ENCODE results near the gene RAMP3.
"Not testable (repeated sequence)": the region's sequence is repeated elsewhere in the genome, so short reads cannot be mapped to it uniquely, and the experiment has no call there.

RAMP3 gene

DNA sequence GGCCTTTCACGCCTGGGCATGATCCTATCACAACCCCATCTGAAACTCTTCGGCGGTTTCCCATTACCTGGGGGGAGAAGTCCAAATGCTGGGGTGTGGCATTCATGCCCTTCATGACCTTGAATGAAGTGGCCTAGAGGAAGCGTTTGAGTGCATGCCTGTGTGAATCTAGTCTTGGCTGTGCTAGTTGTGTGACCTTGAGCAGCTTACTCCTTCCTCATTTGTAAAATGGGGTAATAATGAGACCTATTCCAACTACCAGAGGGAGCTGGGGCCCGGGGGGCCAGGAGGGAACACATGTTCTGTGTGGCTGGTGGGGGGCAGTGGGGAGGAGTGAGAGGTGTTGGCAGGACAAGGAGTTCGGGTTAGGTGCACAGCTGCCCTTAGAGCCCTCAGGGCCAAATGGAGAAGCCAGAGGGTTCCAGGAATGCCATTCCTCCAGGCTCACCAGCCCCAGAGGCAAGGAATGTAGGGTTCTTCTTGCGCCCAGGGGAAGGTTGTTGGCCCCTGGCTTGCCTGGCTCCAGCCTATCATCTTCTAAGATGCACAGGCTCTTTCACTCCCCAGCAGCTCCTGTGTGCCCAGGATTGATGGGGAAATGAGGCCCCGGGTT is 24.8 kb upstream of the RAMP3 start:
- DNase-seq = no peak

DNA sequence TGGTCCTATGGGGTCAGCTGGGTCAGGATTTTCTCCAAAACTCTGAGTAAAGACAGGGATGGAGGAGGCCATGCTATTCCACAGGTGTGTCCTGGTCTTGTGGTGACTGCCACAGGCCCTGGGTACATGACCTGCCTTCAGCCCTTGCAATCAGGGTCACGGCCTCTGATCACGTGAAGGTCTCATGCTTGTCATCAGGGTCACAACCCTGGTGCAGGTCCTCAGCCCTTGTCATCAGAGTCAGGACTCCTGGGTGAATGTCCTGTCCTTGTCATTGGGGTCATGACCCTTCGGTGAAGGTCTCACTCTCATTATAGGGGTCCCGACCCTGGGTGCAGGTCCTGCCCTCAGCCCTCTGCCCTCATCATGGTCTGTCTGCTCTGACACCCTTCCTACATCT is 24.2 kb upstream of the RAMP3 start:
- DNase-seq = no peak

DNA sequence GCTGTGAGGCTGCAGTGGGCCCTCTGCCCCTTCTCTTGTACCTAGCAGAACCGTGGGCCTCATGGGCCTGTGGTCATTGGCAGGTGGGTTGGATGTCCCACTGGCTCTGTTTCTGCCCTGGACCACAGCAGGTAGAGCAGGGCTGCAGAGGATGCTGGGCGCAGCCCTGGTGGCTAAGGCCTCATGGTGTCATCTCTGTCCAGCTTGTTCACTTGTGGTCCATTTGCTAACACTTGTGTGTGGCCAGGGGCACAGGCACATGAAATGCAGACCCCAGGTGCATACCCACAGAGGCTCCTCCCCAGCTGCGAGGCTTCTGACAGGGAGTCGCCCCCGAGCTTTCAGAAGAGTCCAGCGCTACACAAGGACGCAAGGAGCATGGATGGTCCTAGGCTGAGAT is 23.7 kb upstream of the RAMP3 start:
- DNase-seq = no peak

DNA sequence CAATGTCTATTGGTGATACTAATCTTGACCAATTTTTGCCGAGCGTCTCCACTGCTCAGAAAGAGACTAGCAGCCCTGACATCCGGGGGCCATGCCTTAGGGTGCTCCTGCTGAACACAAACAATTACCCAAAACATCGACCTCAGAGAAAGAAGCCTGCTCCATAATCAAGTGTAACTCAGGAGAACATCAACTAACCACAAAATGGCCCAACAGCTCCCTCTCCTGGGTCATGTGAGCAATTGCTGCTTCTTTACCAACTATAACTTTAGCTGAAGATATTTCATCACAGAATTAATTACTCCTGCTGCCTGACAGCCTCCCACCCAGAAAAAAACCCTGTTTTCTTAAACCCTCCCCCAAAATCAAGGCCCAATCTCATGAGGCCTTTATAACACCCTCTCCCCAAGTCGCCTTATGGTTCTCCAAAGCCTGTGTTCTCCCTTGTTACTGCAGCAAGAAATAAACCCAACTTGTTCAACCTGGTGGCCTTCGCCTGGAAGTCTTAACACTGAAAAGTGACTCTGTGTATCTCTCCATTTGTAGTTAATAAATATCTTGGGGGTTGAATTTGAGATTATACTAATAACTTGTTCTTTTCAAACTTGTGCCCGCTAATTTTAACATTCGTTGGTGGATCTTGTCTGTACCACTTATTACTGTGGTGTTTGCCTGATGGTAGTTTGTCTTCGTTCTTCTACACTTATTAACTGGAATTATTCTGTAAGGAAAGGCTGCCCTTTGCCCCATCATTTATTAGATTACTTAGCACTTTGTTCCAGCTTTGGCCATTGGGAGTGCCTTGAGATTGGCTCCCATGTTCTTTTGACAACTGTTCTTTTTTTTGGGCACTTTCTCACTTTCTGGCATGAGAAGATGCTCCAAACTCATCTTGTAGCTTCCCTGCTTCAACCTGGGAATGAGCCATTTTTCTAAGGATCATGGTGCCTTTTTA is 21.2 kb upstream of the RAMP3 start:
- peak; percentile 92 for DNase-seq

DNA sequence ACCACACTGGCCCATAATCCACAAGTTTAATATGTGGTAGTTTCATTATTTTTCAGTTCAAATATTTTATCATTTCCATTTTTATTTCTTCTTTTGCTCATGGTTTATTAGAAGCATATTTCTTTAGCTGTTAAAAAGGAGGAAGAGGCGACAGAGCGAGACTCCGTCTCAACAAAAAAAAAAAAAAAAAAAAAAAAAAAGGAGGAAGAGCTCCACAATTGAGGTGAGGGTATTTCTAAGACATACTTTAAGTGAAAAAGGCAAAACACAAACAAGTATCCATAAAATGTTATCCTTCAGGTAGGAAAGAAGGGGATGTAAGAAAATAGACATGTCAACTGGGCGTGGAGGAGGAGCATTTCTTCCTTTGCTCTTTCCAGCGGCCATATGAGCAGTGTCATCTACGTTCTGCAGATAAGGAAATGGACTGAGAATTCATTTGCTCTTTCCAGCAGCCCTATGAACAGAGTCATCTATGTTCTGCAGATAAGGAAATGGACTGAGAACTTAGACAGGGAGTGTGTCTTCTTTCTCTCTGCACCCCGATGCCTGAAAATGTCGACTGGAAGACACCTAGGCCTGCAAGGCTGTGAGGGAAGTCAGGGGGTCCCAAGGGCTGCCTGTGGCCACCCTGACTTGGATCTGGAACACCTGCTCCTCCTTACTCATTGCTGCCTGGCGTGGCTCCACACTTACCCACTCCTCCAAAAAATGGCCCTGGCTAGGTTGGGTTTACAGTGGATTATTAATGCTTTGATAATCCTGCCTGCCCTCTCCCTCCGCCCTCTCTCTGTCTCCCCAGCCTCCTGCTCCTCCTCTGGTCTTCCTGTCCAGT is 18.9 kb upstream of the RAMP3 start:
- DNase-seq = peak; percentile 72

DNA sequence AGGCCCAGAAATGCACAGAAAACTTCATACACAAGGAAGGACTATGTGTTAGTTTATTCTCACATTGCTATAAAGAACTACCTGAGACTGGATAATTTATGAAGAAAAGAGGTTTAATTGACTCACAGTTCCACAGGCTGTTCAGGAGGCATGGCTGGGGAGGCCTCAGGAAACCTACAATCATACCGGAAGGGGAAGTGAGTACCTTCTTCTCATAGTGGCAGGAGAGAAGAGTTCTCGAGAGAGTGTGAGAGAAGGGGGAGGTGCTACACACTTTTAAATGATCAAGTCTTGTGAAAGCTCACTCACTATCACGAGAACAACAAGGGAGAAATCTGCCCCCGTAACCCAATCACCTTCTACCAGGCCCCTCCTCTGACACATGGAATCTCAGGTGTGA is 16.8 kb upstream of the RAMP3 start:
- DNase-seq = peak; percentile 21

DNA sequence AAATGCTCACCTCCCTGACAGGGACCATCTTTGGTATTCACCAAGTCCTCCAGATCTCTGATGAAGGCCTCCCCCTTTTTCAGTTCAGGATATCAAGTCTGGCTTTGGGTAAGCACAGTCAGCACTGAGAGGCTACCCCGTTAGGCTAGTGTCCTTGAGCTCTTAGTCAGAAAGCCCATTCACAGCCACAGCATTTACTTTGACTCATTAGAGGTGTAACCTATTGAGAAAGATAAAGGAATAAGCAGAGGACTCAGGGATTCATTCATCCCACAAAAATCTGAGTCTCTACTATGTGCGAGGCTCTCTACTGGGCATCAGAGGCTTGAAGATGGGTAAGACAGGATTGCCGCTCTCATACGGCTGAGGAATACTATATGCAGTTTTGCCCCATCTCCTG is 14.0 kb upstream of the RAMP3 start:
- no peak for DNase-seq

DNA sequence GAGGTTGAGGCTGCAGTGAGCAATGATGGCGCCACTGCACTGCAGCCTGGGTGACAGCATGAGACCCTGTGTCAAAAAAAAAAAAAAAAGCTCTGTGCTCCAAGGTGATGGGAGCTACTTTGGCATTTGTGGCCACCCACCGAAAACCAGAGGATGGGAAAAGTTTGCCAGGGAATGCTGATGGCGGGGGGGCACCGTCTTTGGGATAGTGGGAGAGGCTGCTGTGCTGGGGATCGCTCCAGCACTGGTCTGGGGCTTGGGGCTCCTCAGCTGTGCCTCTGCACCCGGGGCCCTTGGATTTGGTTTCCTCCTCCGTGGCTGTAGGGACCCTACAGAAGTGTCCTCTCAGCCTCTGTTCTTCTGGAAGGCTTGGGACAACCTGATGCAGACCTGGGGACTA is 11.7 kb upstream of the RAMP3 start:
- no peak for DNase-seq

DNA sequence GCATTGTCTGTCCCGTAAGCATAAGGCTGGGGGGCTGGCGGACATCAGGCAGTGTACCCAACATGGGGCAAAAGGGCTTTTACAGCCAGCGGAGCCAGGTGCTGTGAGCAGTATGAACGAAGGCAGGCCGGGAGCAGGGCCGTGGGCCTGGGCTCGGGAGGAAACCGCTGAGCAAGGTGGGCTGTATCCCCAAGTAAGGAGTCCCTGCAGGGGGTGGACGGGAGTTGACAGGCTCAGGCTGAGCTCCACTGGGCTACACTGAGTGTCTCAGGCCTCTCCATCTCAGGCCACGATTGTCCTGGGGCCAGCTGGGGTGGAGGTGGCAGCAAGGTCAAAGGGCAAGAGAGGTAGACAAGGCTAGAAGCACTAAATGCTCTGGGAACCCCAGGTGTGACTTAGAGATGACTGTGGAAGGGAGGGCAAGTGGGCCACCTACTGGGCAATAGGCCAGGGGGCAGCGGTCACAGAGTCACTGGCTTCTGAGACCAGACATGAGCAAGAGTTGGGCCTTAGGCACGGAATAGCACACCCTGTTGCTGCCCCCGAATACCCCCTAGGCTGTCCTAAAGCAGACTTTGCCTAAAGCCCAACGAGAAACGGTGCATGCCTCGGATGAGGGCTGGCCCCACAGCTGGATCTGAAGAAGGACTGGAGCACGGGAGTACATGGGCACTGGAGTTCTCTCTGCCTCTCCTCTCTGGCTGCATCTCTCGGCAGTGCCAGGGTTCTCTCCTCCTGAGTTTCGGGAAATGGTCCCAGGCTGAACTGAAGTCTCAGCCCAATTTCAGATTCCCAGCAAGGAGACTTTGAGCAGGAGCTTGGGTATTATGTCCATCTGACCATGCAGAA is 10.8 kb upstream of the RAMP3 start:
- no peak for DNase-seq

DNA sequence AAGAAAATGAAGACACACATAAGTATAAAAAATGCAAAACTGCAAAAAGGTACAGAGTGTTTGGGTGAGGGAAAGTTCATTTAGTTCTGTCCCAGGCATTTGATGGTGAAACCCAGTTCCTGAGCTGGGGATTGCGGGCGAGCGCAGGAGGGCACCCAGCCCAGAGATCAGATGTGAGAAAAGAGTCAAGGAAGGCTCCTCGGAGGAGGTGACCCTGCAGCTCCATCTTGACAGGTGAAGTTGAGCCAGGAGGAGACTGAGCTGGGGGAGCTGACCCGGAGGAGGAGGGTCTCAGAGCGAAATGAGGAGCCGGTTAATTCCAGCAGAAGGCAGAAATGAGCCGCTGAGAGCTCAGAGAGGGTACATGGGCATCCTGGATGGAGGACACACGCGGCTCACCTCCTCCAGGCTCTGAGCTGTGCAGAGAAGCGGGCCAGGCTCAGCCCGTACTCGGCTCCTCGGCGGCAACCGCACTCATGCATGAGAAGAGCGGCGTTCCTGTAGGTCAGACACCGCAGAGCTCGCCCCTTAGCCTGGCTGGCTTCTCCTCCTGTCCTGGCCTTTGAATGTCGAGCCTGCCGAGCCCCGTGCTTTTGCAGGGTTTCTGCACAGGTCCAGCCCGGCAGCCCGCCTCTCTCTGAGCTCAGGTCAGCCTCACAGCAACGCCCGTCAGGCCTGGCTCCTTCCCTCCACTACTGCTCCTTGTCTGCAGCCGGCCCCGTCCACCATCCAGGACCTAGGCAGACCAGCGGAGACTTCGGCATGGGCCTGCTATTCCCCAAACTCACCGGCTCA is 9.5 kb upstream of the RAMP3 start:
- no peak for DNase-seq

DNA sequence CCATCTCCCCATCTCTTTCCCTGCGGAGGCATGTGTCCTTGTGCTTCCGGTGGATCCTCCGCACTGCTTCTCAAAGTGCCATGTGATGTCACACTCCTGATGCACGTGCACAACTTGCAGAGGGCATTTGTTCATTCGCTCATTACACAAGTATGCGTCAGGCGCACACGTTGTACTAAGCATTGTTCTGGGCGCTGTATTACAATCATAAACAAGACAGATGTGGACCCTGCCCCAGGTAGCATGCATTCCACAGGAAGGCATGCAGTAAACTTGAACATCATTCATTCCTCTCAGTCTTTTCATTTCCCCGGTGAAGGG is 9.0 kb upstream of the RAMP3 start:
- no peak for DNase-seq

DNA sequence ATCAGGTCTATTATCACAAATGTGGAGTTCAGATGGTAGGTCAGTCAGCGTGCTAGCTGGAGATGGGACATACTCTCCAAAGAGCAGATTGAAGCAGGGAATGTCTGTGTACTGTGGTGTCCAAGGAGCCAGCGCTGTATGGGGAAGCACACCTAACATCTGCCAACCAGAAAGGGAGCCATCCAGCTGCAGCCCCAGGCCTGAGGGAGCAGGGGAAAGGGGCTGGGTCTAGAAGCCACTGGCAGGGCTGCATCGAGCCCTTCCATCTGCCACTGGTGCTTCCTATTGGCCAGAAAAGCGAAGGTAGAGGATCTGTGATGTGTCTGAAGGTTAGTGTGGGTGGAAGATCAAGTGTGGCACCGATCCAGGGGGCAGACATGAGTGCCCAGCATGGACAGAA is 8.0 kb upstream of the RAMP3 start:
- DNase-seq = no peak

DNA sequence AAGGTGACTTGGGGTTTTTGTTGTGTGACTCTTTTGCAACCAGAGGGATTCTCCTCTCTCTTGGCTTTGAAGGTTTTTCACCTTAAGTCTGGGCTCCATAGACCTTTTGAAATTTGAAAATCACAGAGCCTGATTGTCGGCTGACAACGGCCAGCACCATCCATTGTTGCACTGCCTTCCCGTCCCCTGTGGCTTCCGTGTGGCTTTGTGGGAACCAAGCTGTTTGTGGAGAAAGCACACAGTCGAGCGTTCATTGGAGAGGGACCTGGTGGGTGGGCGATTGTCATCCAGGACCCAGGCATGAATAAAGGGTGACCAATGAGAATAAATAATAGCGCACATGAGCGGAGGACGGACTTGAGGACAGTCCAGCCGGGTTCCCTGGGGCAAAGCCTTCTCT is 7.4 kb upstream of the RAMP3 start:
- DNase-seq = no peak

DNA sequence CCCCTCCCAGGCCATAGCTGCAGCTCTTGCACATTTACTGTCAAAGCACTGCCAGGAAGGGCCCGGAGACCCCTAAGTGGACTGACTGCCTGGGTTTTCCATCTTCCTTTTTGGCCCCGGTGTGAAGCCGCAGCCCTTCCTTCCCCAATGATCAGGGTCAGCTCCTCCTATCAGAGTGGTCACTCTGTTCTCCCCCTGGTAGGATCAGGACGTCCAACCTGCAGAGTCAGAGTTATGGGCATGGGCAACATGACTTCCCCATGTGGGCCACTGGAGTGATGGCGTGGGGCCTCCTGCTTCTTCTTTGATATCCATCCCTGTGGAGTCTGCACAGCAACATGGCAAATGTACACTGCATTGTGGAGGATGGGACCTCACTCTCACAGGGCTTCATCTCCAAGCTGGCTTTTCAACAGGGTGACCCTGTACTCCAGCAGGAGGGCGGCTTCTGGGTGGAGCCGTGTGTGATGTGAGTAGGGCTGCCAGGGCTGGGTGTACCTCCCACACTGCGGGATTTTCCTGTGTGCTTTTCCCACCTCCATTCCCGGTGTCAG is 6.4 kb upstream of the RAMP3 start:
- no peak for DNase-seq

DNA sequence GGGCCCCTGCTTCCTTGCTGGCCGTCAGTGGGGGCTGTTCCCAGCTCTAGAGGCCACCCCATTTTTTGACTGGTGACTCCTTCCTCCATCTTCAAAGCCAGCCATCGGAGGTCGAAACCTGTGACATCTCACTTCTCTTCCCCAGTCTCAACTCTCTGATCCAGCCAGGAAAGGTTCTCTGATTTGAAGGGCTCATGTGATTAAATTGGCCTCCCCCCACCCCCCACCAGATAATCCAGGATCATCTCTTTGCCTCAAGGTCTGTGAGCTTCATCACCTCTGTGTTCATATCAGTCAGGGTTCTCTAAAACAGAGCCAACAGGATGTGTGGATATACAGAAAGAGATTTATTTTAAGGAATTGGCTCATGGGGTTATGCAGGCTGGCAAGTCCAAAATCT is 5.6 kb upstream of the RAMP3 start:
- no peak for DNase-seq

DNA sequence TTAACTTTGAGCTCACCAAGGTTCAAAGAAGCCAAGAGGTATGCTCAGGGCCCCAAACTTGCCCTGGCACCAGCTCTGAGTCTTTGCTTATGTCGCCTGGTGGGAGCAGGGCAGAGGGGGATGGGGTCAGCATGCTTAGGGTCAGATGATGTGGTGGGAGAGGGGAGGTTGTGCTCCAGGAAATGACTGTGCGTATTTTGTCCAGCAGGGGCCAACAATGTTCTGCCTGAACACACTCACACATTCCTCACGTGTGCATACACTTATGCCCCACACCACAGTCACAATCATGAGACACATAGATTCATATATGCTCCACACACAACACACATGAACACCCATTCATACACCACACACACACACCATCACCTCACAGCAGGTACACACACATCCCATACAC is 4.4 kb upstream of the RAMP3 start:
- peak; percentile 45 for DNase-seq

DNA sequence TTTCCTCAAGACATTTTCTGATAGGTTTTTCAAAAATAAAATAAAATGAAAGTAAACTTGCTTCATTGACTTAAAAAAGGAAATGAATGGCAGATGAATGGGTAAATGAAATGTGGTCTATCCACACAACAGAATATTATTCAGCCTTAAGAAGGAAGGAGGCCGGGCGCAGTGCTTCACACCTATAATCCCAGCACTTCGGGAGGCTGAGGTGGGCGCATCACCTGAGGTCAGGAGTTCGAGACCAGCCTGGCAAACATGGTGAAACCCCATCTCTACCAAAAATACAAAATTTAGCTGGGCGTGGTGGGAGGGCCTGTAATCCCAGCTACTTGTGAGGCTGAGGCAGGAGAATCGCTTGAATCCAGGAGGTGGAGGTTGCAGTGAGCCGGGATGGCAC is 3.7 kb upstream of the RAMP3 start:
- DNase-seq = not testable (repeated sequence)

DNA sequence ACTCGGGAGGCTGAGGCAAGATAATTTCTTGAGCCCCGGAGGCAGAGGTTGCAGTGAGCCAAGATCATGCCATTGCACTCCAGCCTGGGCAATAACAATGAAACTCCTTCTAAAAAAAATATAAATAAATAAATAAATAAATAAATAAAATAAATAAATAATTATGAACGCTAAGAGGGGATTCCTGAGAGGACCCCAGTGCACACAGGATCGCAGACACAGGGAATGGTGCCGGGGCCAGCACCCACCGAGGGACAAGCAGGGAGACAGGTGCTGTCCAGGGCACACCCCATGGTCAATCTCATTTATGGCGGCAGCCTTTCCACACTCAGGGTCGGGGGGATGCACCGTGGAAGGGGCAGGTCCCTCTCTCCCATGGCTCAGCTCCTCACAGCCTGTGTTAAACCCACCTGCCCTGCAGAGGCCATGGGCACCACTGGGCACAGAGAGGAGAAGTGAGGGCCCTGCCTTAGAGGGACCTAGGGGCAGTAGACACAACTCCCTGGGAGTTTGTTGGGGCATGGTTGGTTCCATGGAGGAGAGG is 2.2 kb upstream of the RAMP3 start:
- no peak for DNase-seq

DNA sequence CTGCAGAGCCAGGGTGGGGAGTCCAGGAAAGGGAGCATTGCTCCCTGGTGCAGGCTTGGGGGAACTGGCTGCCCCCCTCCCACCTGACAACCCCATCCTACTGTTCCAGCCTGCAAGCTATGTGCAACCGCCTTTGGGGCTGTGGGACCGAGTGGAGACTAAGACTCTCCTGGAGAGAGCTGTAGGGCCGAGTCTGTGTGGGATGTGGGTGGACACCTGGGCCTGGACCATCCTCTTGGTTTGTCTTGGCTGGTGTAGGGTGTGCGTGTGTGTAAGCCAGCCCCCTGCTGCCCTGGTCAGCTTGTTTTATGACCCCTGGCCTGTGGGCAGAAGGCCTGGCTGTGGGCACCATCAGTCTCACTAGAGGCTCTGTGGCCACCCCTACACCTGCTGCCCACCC is 1.6 kb upstream of the RAMP3 start:
- DNase-seq = no peak

DNA sequence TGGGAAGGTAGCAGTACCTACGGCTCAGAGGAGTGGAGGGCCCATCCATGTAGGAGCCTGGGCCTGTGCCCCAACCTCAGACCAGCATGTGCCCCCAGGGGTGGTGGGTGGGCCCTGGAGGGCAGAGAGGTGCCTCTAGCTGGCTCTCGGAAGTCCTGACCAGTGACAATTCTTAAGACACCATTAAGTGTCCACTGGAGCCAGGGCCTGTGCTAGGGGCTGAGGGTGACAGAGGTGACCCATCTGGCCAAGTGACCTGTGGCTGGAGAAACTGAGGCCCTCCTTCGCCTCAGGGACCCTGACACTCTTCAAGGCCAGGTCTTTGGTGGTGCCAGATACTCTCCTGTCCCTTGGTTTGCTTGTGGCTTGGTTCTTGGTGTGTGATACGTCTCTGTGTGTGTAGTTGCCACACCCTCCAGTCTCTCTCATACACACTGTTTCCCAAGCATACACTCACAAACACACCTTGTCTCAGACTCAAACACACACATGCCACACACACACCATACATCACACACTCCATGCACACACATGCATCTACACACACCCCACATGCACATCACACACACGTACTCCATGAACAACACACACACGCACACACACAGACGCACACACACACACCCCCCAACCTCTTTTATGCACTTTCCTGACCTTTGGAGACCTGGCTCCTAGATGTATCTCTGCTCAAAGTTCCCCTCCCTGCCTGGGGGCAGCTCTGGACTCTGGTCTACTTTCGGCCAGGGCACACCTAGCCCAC is 897 bp upstream of the RAMP3 start:
- no peak for DNase-seq

DNA sequence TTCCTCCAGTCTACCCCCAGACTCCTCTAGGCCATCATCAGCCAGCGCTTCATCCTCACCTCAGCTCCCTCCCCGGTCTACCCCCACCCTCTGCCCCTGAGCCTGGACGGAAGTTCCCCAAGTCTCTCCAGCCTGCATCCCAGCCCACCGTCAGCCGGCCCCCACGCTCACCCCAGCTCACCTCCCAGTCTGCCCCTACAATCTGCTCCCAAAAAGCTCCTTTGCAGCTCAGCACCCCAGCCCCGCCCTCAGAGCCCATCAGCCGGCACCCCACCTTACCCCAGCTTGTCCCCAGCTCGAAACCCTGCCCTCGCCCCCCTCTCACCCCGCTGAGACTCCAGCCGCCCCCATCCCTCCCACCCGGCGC is 322 bp upstream of the RAMP3 start:
- DNase-seq = no peak

All from hematopoietic multipotent progenitor cell treated with erythropoietin and hydrocortisone succinate and interleukin-3 and kit ligand, for 6 days (in vitro differentiated cells).